Fibroblast of pulmonary artery (primary cell): ENCODE measurements around the gene ACTG1.
A peak's percentile ranks its signal among the peaks of the same experiment; 100 is the strongest.

Experiments used
- DNase-seq: peaks from one replicate; pipeline ENCODE4 v3.0.0-alpha.2; 2010; ENCODE audit warnings: low read depth
- H3K4me3 ChIP-seq: replicated peaks from 2 replicates; pipeline ENCODE4 v1.5.1; 2011; ENCODE audit warnings: low read depth, mild to moderate bottlenecking, control low read depth, low read length, moderate library complexity
- TF ChIP-seq, protein P1 (sequence below): IDR thresholded peaks from 2 replicates; pipeline ENCODE4 v1.5.1; 2011; ENCODE audit warnings: mild to moderate bottlenecking, control low read depth, low read length, inconsistent platforms; ENCODE audit errors: missing control alignments

The ACTG1 gene

DNA sequence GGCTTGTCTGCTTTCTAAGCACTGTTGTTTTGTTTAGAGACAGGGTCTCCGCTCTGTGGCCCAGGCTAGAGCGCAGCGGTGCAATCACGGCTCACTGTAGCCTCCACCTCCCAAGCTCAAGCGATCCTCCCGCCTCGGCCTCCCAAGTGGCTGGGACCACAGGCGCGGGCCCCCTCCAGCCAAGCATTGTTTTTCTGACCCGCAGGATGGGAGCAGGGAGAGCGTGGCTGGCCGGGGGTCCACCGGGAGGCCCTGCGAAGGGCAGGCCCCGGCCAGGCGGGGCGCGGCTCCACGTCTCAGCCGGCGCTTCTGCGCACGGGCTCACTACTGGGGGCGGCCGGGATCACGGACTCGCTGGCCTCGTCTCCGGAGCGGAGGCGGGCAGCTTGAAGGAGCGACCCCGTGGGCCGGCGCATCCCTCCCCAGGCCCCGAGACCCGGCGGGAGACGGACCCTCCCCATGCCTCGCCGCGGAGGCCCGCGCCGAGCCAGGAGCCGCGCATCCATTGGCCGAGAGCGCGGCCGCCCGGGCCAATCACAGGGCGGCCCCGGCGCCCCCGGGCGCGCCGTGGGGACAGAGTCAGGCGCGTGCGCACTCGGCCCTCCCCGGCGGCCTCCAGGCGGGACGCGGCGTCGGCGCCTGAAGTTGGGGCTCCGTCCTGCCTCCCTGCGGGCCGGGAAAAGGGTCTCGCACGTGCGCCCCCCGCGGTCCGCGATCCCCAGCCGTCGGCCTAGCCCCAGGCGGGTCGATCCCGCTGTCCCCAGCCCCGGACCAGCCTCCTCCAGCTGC lies 24.9 kb downstream of the ACTG1 start:
- DNase-seq = peak; percentile 69
- peak overlapping the region; percentile 51 for H3K4me3 ChIP-seq
- TF ChIP-seq, protein P1, sequence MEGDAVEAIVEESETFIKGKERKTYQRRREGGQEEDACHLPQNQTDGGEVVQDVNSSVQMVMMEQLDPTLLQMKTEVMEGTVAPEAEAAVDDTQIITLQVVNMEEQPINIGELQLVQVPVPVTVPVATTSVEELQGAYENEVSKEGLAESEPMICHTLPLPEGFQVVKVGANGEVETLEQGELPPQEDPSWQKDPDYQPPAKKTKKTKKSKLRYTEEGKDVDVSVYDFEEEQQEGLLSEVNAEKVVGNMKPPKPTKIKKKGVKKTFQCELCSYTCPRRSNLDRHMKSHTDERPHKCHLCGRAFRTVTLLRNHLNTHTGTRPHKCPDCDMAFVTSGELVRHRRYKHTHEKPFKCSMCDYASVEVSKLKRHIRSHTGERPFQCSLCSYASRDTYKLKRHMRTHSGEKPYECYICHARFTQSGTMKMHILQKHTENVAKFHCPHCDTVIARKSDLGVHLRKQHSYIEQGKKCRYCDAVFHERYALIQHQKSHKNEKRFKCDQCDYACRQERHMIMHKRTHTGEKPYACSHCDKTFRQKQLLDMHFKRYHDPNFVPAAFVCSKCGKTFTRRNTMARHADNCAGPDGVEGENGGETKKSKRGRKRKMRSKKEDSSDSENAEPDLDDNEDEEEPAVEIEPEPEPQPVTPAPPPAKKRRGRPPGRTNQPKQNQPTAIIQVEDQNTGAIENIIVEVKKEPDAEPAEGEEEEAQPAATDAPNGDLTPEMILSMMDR = no peak

DNA sequence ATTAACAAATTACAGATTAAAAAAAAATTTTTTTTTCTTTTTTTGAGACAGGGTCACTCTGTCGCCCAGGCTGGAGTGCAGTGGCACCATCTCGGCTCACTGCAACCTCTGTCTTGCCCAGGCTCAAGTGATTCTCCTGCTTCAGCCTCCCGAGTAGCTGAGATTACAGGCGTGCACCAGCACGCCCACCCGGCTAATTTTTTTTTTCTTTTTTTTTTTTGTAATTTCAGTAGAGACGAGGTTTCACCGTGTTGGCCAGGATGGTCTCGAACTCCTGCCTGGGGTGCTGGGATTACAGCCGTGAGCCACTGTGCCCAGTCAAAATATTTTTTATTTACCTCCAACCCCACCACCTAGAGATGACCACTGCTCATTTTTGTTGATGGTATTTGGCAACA lies 25.5 kb downstream of the ACTG1 start:
- DNase-seq = no peak
- TF ChIP-seq, protein P1 = no peak
- no peak overlapping the region for H3K4me3 ChIP-seq

DNA sequence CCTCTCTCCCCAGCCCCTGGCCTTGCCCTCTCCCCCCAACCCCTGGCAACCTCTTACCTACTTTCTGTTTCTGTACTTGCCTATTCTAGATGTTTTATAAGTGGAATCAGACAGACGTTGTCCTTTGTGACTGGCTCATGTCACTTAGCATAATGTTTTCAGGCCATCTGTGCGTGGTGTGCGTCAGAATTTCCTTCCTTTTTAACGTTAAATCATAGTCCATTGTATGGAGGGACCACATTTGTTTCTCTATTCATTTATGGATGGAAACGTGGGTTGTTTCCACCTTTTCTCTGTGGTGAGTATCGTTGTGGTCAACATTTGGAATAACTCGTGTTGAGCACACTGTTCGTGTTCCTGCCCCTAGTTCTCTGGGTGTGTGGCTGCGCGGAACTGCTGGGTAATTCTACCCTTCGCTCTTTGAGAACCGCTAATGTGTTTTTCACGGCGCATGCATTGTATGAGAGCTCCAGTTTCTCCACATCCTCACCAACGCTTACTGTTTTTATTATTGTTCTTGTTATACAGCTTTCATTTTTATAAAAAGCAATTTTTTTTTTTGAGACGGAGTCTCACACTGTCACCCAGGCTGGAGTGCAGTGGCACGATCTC lies 26.3 kb downstream of the ACTG1 start:
- TF ChIP-seq, protein P1 = no peak
- no peak overlapping the region for H3K4me3 ChIP-seq
- DNase-seq = no peak

DNA sequence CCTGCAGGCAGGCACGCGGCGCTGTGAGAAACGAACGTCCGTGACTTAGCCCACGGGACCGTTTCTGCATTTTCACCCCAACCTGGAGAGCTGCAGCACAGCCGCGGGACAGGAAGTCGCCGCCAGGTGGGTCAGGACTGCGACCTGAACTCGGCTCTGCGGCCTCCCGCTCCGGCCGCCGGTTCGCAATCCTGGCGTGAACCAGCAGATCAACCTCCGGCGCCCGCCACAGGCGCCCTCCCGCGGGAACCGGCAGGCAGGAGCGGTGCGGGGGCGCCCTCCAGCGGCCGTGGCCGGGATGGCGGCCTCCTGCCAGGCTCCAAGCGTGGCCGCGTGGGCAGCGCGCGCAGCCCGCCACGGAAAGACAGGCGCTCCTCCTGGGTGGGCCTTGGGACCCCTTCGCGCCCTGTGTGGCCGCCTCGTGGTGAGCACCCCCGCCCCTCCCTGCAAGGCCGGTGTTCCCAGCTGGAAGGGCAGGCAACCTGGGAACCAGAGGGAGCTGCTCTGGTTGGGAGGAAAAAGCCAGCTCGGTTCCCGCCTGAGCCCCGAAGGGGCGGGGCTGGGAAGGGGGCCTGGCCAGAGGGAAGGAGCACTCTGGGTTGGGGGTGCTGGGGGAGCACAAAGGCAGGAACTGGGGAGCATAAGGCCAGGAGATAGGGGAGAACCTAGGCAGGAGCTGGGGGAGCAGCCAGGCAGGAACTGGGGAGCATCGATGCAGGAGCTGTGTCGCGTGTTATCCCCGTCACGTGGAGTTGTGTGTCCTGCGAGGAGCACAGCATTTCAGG lies 28.2 kb downstream of the ACTG1 start:
- peak overlapping the region; percentile 34 for H3K4me3 ChIP-seq
- peak; percentile 79 for DNase-seq
- TF ChIP-seq, protein P1 = peak; percentile 30

DNA sequence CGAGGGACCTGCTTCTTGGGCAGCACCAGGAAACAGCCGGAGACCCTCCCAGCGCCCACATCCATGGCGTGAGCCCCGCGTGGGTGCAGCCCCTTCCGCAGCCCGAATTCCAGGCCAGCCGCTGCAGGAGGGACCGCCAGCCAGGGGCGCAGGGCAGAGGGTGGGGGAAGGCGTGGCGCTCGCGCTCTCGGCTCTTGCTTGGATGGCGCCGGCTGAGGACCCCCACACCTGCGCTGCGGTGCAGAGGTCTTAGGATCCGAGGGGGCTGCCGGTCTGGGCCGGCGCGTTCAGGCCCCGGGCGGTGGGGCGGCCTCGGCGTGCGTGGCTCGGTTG lies 28.8 kb downstream of the ACTG1 start:
- TF ChIP-seq, protein P1 = no peak
- H3K4me3 ChIP-seq = peak overlapping the region; percentile 34
- no peak for DNase-seq

DNA sequence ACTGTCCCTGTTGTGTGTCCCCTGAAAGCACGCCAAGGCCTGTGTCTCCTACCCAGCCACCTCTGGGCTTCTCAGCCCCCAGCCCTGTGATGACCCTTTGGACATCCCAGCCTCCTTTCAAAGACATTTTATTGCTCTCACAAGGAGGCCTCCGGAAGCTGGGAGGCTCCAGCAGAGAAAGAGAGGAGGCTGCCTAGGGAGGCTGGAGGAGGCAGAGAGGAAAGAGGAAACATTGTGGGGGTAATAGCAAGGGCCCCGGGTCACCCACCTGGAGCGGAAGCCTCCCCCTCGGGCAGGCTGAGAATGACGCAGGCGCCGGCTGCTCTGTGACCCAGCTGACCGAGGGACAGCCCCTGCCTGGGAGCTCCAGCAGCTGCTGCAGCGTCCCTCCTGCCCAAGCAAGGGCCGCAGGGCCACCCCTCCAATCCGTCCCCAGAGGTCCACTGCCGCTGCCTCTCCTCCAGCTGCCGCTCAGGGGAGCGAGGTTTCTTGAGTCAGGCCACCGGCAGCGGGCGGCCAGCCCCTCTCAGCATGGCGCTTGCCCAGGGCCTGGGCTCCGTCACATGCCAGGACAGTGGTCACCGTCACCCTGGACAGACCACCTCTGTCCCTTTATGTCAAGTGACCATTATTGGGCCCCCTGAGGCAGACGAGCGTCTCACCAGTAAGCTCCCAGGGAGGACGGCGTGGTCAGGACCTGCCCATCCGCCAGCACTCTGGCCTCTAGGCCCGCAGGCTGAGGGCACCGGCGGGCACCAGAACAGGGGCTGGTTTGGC lies 29.3 kb downstream of the ACTG1 start:
- no peak overlapping the region for H3K4me3 ChIP-seq
- TF ChIP-seq, protein P1 = no peak
- peak; percentile 61 for DNase-seq
